GDM1 (cell line): ENCODE results near the gene CCDC81.

ENCODE experiments used
- DNase-seq: peaks from one replicate; lab custom pipeline; 2025; lab: John Stamatoyannopoulos, UW

CCDC81 gene

GRCh38 chr11:86440843-86441242, 66.2 kb downstream of the CCDC81 start:
- DNase-seq, result no peak

- DNase-seq, result no peak
Measured at GRCh38 chr11:86442420-86442819, 67.7 kb downstream of the CCDC81 start.

- DNase-seq, result no peak
Measured at GRCh38 chr11:86442827-86443226, 68.1 kb downstream of the CCDC81 start.

GRCh38 chr11:86443415-86443814, 68.7 kb downstream of the CCDC81 start:
- DNase-seq, result no peak

GRCh38 chr11:86444981-86445380, 70.3 kb downstream of the CCDC81 start:
- no peak for DNase-seq

GRCh38 chr11:86446163-86446923, 71.7 kb downstream of the CCDC81 start:
- no peak for DNase-seq

GRCh38 chr11:86446924-86447285, 72.2 kb downstream of the CCDC81 start:
- no peak for DNase-seq

GRCh38 chr11:86447763-86448480, 73.2 kb downstream of the CCDC81 start:
- peak; percentile 10 for DNase-seq

- no peak for DNase-seq
Measured at GRCh38 chr11:86449993-86450629, 75.4 kb downstream of the CCDC81 start.

- DNase-seq, result no peak
Measured at GRCh38 chr11:86453290-86454030, 78.8 kb downstream of the CCDC81 start.

GRCh38 chr11:86456075-86456939, 81.6 kb downstream of the CCDC81 start:
- DNase-seq, result peak; percentile 60

- no peak for DNase-seq
Measured at GRCh38 chr11:86458294-86459001, 83.8 kb downstream of the CCDC81 start.

- DNase-seq, result no peak
Measured at GRCh38 chr11:86459002-86459385, 84.3 kb downstream of the CCDC81 start.

GRCh38 chr11:86459682-86460460, 85.2 kb downstream of the CCDC81 start:
- no peak for DNase-seq

GRCh38 chr11:86460461-86461385, 86.0 kb downstream of the CCDC81 start:
- DNase-seq, result no peak

- no peak for DNase-seq
Measured at GRCh38 chr11:86461892-86462291, 87.2 kb downstream of the CCDC81 start.

GRCh38 chr11:86463120-86463519, 88.4 kb downstream of the CCDC81 start:
- no peak for DNase-seq

GRCh38 chr11:86463955-86464354, 89.3 kb downstream of the CCDC81 start:
- no peak for DNase-seq
